M059J (cell line): ENCODE data around the gene TIRAP. TPM values are rescaled to one million over a fixed set of nuclear protein-coding genes. Genes with fewer than 3 reads are reported as not detected.
"Not testable (repeated sequence)": the region's sequence is repeated elsewhere in the genome, so short reads cannot be mapped to it uniquely, and the experiment has no call there.

ENCODE experiments used
- DNase-seq: peaks from one replicate; pipeline ENCODE4 v3.0.0-alpha.2; 2012; ENCODE audit warnings: low read depth
- total RNA-seq: library from RNA; depleted of rRNA; stranded (reverse); fragments of >200 nt; shearing (Covaris generic); gene quantifications from 2 replicates; pipeline ENCODE4 v1.2.3, GENCODE V29; 2014; rRNA removed

TIRAP gene, protein sequence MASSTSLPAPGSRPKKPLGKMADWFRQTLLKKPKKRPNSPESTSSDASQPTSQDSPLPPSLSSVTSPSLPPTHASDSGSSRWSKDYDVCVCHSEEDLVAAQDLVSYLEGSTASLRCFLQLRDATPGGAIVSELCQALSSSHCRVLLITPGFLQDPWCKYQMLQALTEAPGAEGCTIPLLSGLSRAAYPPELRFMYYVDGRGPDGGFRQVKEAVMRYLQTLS
- total RNA-seq = 2.2 and 8.1 TPM in 2 replicates

DNA sequence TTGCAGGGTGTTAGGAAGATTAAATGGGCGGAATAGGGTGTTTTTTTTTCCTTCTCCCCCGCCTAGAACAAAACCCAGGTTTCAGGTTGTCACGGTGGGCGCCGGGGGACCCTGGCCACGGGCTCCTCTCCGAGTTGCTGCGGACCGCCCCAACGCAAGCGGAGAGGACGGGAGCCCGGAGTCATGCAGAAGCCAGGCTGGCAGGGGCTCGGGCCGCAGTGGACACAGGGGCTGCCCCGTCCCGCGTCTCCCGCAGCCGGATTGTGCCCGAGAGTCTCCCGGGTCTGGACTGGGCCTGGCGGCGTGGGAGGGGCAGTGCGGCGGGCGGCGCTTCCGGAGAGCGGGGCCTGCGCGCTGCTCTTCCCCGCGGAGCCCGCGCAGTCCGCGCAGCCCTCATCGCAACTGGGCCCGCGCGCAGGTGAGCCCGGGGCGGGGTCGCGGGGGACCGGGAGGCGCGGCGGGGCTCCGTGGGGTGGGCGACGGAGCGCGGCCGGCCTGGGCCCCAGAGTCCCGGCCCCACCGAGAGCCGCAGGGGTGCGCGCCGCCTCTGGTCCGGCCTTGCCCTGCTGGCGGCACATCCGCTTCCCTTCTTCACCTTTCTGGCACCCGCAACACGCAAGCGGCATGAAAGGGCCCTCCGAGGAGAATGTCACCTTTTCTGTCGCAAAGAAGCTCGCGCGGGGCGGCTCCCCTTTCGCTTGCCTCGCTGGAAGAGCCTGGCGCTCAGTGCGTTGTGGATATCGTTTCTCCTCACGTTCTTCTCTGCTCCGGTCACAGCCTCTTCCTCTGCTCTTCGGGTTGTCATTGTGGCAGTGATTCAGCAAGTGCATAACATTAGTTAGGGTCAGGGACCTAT lies at the start of gene TIRAP:
Gene TIRAP (plus strand): TSS at position 358 of the 856 bp plus-strand sequence. CDS start 7,802 bp downstream, outside the sequence.
- peak; percentile 65 for DNase-seq

DNA sequence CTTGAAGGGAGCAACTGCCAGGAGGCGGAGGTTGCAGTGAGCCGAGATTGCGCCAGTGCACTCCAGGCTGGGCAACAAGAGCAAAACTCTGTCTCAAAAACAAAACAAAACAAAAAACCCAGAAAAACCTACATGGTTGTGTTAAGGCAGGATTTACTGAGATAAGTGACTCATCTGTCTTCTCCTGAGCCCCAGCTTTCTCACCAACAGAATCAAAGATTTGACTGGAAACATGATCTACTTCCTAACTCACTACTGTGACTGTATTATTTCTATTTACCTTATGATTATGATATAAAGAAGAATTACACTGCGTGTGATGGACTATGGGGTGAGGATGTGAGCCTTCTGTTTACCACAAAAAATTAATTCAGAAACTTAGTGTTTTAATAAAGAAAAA lies 49.5 kb upstream of the TIRAP start:
- peak; percentile 50 for DNase-seq

DNA sequence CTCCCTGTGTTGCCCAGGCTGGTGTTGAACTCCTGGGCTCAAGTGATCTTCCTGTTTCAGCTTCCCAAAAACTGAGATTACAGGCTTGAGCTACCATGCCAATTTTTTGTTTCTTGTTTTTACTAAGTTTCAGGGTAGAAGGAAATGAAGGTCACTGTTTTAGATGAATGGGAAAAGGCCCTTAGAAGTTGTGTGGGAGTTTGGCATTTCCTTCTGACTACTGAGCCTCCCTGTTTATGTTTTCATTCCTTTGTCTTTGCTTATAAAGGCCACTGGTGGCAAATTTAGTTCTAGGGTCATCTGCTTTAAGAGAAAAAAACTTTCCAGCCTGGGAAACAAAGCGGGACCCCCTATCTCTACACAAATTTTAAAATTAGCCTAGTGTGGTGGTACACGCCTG lies 36.3 kb upstream of the TIRAP start:
- DNase-seq = no peak

DNA sequence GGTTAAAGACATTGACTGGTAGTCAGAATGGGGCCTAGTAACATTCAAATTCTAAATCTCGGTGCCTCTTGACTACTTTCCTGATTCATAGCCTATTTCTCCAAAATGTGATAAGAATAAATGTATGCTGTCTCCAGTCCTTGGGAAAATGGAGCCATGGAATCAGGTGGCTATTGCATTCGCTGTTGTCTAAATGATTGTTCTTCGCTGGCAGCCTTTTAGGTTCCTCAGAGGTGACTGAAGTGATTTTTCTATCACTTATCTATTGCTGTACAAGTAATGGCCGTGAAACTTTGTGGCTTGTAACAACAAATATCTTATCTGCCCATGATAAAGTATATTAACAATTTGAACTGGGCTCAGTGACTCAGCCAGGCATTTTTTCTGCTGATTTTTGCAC lies 29.6 kb upstream of the TIRAP start:
- DNase-seq = no peak

DNA sequence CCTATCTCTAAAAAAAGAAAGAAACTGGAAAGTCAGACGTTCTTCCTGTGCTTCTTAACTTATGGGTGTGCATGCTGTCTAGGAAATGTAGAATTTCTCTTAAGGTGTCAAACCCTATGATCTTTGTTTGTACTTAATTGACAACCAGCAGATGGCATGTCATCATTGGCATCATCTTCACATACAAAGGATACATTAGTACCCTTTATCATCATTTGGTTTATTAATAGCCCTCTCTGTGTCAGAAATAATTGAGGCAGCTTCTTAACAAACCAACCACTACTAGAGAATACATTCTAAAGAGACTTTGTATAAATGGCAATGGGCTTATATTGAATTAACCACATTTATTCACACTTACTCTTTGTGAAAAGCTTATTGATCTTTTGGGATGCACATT lies 28.1 kb upstream of the TIRAP start:
- DNase-seq = no peak

DNA sequence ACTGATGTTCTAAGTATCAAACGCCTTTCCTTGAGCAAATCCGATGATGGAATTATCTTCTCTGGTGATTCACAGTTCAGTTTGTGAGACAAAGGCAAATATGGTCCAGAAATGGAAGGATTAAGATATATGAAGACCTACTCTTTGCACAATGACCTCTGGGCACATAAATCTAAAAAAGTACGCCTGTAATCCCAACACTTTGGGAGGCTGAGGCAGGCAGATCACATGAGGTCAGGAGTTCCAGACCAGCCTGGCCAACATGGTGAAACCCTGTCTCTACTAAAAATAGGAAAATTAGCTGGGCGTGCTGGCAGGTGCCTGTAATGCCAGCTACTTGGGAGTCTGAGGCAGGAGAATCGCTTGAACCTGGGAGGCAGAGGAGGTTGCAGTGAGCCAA lies 27.4 kb upstream of the TIRAP start:
- not testable (repeated sequence) for DNase-seq

DNA sequence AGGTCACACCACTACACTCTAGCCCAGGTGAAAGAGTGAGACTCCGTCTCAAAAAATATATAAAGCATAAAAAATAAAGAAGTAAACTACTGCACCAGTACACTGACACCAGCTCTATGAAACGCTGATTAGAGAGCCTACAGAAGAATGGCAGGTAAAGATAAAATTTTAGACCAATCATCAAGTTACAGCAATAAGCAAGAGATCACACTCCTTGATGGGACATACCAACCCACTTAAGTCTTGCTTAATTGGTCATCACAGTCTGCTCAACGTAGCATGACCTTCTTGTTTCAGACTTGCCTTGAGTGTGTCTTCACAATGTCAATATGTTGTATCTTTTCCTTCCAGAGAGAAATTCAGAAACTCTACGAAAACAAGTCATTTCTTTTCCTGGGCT lies 26.7 kb upstream of the TIRAP start:
- DNase-seq = no peak

DNA sequence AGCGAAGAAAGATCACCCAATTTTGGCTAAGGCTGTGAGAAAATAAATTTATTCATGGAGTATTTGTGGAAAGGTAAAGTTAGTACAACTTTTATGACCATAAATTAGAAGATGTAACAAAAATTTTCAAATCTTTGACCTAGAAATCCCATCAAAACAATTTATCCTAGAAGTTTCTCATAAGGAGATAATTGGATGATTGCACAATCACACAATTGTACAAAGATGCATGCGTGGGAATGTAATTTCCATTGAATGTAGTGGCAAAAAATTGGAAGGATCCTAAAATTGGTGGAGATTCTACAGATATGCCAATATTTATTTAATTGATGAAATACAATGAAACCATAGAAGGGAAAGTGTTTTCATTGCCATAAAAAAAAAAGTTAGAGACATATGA lies 25.7 kb upstream of the TIRAP start:
- no peak for DNase-seq

DNA sequence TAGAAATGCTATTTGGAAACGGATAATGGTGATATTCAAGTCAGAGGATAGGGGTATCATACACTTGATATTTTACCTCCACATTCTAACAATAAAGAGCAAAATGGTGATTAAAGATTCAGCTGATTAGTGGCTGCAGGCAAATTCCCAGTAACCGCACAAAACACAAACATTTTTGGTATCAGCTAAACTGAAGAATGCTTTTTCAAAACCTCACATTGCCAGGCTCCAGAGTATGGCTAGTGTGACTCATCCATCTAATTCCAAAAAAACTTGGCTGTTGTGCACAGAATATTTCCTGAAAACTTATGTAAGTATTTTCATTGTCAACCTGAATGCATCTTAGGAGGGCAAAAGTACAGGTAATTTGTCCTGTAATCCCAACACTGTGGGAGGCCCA lies 25.1 kb upstream of the TIRAP start:
- DNase-seq = peak; percentile 87

DNA sequence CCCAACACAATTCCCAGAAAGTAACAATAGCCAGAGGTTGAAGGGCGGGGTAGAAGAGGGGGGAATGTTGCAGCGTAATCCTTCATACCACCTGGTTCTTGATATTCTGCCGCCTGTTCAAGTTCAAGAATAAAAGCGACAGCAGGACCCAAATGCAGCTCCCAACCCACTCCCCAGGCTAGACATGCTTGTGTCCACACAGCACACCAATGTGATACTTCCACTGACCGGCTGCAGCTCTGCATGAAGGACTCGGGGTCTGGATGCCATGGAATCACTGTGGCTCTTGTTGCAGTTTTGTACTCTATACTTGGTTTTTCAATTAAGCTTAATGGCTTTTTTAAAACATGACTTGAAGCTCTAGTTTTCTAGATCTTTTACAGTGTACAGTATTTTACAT lies 20.7 kb upstream of the TIRAP start:
- DNase-seq = no peak

DNA sequence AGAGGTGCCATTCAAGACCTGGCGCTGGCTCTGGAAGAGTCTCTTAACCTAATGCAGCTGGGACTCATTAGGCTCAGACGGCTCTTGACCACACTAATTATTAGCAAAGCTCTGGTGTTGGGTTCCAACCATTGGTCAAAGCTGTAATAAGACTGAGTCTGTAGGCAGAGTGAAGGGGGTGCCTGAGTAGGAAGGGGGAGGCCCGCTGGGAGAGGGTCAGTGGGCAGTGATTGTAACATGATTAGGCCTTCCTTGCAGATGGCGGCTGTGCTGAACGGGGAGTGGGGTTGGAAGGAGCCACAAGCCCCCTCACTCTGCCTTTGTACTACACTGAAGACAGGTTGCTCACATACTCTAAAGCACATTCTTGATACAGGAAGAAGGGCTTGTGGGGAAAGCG lies 19.4 kb upstream of the TIRAP start:
- DNase-seq = no peak

DNA sequence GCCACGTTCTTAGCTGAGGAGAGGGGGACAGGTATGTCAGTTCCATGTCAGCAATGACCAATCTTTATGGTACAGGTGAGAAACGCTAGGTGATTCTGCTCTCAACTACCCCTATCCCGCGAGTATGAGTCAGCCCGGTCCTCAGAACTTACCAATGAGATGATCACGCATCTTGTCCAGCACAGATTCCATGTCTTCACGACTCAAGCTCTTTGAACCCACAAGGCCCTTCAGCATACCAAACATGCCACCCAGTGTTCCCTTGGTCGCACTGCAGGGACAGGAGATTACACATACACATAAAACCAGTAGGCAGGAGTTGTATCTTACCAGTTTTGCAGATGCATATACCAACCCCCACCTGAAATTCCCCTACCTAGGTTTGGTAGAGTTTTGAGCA lies 17.1 kb upstream of the TIRAP start:
- DNase-seq = peak; percentile 30

DNA sequence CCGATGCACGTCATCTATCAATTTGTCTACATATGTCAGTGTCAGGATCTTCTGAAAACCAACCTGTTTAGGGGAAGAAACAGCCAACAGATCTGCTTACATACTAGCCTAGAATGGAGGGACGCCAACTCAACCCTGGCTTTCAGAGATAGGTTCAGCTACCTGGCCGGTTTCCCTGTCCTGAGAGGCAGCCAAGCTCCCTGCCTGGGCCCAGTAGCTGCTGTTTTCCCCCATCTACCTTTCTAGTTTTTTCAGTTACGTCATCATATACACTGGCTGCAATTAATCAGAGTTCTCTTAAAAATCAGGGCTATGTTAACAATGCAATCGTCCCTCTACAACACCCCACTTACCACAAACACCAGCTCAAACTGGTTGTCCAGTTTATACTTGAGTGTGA lies 15.2 kb upstream of the TIRAP start:
- DNase-seq = no peak

DNA sequence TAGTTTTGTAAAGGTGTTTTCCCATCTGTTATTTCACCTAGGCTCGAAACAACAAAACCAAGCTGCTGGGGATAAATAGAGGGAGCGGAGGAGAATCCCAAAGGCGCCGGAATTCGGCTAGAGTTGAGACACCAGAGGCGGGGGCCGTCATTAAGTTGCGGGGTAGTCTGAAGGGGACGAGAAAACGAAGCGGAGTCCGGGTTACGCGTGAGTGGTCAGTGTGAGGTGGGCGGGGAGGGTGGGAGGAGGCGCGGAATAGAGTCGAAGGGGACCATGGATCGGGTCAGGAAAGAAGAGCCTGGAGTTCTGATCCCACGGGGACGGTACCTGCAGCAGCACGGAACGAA lies 14.6 kb upstream of the TIRAP start:
- no peak for DNase-seq

DNA sequence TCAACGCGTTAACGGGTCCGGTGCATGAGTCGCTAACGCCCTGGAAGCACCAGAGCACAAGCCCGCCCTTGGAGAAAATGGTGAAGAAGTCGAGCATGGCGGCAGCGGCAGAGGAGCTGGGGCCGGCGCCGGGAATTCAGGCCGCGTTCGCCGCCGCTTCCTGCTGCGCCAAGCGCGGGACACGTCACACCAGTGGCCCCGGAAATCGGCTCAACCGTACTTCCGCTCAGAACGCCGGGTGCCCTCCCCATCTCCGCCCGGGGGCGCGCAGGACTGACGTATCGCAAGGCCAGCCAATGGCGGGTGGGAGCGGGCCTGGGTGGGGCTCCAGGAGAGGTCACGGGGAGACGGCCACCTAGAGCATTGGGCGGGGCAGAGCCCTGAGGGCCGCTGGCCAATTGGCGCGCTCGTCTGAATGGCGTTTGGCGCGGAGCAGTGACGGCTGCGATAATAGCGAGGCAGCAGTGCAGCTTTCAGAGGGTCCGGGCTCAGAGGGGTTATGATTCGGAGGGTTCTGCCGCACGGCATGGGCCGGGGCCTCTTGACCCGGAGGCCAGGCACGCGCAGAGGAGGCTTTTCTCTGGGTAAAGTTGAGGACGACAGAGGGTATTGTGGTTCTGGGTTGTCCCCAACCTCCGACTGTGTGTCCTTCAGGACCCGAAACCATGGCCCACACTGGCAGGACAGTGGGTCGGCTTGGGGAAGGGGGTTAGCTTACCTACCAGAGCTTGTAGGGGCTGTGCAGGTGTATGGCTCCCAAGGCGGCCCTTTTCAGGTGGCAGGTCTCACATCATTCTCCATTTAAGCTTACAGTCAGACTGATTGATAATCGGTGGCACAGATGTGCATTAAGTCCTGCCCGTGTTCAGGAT lies 13.9 kb upstream of the TIRAP start, which contains the start of the genes FOXRED1 and SRPRA:
Gene FOXRED1 (plus strand): TSS at position 447 of the 872 bp plus-strand sequence. CDS start 53 bp downstream, at position 500.
Gene SRPRA (minus strand): TSS at position 188 of the 872 bp plus-strand sequence. CDS start 91 bp downstream, at position 97.
- peak; percentile 99 for DNase-seq

DNA sequence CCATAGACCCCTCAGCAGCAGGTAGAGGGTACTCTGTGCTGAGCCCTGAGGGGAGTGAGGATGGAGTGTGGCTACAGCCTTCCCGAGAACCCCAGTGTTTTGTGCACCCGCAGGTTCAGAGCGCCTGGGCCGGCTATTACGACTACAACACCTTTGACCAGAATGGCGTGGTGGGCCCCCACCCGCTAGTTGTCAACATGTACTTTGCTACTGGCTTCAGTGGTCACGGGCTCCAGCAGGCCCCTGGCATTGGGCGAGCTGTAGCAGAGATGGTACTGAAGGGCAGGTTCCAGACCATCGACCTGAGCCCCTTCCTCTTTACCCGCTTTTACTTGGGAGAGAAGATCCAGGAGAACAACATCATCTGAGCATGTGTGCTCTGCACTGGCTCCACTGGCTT lies 5.6 kb upstream of the TIRAP start:
- DNase-seq = no peak

DNA sequence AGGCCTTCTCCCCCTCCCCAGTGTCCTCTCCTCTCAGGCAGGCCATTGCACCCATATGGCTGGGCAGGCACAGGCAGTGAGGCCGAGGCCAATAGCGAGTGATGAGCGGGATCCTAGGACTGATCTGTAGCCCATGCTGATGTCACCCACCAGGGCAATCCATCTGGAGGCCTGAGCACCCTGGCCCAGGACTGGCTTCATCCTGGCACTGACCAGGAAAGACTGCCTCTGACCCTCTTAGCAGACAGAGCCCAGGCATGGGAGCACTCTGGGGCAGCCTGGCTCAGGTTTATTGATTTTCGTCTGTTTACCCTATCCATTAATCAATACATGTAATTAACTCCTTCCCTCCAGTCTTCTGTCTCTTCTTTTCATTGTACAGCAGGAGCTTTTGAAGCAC lies 5.1 kb upstream of the TIRAP start:
- no peak for DNase-seq

DNA sequence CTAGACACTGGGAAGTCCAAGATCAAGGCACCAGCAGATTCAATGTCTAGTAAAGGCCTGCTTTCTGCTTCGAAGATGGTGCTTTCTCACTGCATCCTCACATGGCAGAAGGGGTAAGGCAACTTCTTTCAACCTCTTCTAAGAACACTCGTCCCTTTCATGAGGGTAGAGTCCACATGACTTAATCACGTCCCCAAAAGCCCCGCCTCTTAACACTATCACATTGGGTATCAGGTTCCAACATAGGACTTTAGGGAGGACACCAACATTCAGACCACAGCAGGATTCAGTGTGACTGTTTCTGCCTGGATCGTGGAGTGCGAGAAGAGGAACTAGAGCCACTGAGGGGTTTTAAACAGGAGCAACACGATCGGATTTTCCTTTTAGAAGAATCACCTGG lies 3.7 kb upstream of the TIRAP start:
- DNase-seq = no peak

DNA sequence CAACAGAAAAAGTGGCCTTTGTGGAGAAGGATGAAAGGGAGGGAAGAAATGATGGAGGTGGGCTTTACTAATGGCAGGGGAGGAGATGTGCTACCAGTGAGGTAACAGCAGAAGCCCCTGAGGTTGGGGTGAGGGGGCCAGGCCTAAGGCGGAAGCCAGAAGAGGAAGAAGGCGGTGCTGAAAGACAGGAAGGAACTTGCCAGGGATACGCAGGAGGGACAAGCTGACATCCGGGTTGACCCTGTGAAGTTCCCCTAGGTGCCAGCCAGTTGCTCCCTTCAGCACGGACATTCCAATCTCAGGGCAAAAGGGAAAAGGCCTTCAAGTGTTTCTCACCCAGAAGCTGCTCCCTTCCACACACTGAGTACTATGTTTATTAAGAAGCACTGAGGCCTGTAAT lies 2.3 kb upstream of the TIRAP start:
- no peak for DNase-seq

DNA sequence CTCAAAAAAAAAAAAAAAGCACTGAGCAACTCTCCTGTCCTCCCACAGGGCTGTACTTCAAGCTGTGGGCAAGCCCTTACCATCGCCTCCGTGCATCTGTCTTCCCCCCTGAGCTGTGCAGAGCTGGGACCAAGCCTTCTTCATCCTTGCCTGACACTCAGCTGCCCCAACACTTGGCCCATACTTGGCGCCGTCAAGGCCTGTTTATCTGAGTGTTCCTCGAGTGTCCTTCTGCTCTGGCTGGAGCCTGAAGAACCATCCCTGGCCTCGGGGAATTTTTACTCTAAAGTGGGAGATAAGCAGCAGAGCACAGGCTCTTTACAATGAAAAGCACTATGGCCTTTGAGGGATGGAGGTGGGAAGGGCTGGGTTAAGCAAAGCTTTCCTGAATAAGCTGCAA lies 1.6 kb upstream of the TIRAP start:
- no peak for DNase-seq

DNA sequence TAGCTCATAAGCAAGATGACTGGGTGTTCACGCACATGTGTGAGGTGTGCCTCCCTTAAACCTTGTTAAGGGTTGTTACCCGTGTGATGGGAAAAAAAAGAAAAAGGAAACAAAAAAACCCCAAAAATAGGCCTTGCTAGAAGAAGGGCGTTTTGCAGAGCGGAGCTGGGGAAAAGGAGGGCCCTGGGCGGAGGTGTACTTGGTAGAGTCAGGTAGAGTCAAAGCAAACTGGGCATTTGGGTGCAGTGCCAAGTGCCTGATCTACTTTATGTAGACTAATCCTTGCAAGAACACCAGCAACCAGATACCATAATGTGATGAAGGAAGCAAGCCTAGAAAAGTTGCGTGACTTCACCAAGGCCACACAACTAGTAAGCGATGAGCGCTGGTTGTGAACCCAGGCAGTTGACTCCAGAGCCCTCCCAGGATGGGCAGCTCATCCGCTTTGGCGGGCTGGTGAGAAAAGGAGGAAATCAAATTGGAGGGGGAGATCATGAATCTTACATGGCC lies 1.2 kb upstream of the TIRAP start:
- no peak for DNase-seq

DNA sequence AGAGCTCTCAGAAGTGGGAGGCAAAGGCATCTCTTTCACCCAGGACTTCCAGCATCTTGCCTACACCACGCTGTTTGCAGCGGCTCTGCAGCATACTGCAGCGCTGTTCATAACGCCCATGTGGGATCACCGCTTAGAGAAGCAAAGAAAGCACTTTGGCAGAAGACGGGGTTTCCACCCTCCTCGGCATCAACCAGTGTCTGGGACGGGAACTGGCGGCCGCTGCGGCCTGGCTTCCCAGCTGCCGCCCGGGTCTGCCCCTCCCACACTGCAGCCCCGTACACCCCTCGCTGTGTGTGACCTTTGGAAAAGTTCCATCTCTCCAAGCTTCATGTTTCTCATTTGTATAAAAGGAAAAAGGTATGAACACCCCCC lies 545 bp upstream of the TIRAP start:
- DNase-seq = peak; percentile 32
